ENCODE measurements around the gene SNRNP35.
"Not testable (repeated sequence)": the region's sequence is repeated elsewhere in the genome, so short reads cannot be mapped to it uniquely, and the experiment has no call there.

The SNRNP35 gene

GRCh38 chr12:123491056-123491455 is 33.1 kb downstream of the SNRNP35 start:
- no peak for DNase-seq

DNA sequence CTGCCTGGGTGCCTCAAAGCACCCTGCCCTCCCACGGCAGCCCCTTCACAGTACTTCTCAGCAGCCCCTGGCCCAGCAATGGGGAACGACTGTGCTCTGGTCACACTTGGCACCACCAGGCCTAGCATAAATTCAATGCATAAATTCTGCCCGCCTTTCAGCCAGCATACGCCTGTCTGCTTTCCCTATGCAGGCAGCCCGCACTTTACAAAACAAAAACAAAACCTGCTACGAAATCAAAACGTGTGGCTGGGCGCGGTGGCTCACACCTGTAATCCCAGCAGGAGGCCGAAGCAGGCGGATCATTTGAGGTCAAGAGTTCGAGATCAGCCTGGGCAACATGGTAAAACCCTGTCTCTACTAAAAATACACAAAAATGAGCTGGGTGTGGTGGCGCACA is 33.5 kb downstream of the SNRNP35 start:
- no peak for DNase-seq

- DNase-seq, result not testable (repeated sequence)
Observed at GRCh38 chr12:123492339-123493039, 34.5 kb downstream of the SNRNP35 start.

- no peak for DNase-seq
Observed at GRCh38 chr12:123494124-123494851, 36.3 kb downstream of the SNRNP35 start.

GRCh38 chr12:123497065-123497464 is 39.1 kb downstream of the SNRNP35 start:
- DNase-seq, result no peak

GRCh38 chr12:123498126-123498825 is 40.3 kb downstream of the SNRNP35 start:
- no peak for DNase-seq

- no peak for DNase-seq
Observed at GRCh38 chr12:123499332-123499731, 41.4 kb downstream of the SNRNP35 start.

GRCh38 chr12:123502163-123502704 is 44.3 kb downstream of the SNRNP35 start:
- DNase-seq, result no peak

GRCh38 chr12:123506059-123506842 is 48.3 kb downstream of the SNRNP35 start:
- DNase-seq, result no peak

DNA sequence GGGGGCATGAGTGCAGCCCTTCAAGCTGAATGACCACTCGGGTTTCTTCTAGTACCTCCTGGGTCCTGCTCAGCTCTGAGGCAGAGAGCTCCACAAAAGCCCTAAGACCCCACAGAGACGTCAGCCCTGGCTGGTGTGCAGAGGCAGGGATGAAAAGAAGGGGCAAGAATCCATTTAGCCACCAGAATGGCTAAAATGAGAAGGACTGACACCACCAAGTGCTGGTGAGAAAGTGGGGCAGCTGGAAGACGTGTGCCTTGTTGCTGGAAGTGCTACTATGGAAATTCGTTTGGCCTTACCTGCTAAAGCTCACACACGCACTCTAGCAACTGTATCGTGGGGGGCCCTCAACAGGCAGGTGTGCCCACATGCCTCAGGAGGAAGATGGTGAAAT is 48.9 kb downstream of the SNRNP35 start:
- no peak for DNase-seq

DNA sequence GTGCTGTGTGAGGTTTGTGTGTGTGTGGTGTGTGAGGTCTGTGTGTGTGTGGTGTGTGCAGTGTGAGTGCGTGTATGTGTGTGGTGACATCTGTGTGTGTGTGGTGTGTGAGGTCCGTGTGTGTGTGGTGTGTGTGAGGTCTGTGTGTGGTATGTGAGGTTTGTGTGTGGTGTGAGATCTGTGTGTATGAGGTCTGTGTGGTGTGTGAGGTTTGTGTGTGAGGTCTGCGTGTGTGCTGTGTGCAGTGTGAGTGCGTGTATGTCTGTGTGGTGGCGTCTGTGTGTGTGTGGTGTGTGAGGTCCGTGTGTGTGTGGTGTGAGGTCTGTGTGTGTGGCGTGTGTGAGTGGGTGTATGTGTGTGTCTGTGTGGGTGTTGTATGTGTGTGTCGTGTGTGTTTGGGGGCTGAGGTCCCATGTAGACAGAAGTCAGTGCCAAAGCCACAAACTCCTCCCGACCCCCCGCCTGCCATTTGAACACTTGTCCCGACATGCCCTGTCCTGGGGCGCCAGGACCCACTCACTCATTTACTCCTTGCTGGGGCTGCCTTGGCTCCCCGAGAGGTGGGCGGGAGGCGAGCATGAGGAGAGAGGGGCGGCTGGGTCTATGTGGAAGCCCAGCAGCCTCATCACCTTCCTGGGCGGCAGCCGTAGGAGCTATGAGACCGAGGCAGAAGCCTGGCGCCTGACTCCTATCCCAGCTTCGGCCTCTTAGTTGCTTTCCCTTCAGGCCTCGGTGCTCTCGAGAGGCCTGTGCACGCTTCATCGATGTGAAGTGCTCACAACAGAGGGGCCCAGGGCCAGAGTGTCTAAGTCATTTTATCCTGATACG is 55.1 kb downstream of the SNRNP35 start:
- DNase-seq, result no peak

DNA sequence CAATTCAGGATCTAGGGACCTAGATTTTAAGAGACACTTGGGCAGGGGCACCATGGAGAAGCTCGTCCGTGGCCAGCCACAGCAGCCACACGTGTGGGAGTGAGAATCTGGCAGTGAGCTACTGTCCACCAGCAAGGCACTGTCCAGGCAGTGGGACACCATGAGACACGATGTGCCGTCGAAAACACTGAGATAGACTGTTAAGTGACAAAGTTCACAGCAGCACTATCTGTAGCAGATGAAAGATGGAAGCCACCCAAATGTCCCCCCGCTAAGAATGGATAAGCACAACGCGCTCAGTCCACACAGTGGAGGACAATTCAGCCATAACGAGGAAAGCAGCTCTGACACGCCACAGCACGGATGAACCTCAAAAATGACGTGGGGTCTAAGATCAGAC is 55.9 kb downstream of the SNRNP35 start:
- no peak for DNase-seq

DNA sequence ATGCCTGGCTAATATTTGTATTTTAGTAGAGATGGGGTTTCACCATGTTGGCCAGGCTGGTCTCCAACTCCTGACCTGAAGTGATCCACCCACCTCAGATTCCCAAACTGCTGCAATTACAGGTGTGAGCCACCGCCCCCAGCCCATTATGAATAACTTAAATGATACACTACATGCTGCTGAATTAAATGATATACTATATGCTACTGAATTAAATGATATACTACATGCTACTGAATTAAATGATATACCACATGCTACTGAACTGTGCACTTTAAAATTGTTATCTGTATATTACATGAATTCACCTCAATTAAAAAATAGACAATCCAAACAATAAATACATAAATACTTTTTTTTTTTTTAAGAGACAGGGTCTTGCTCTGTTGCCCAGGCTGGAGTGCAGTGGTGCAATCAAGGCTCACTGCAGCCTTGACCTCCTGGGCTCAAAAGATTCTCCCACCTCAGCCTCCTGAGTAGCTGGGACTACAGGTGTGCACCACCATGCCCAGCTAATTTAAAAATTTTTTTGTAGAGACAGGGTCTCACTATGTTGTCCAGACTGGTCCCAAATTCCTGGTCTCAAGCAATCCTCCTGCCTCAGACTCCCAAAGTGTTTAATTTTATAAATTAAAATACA is 56.8 kb downstream of the SNRNP35 start:
- DNase-seq, result not testable (repeated sequence)

GRCh38 chr12:123516216-123516780 is 58.4 kb downstream of the SNRNP35 start:
- no peak for DNase-seq

All from NK-92 treated with Interleukin-12 subunit alpha and Interleukin-12 subunit beta, amount 100 ng/mL, for 24 hours (cell line).